ENCODE results near the gene SPIRE1. TPM values are rescaled to one million over a fixed set of nuclear protein-coding genes. Genes with fewer than 3 reads are reported as not detected.
"Not testable (repeated sequence)": the region's sequence is repeated elsewhere in the genome, so short reads cannot be mapped to it uniquely, and the experiment has no call there.

The SPIRE1 gene
- total and polyA plus RNA-seq, 2 experiments from 2014 or later = 10.7 to 28.6 TPM

- WGBS, 2 experiments (ENCODE audit: low coverage in 1 of 2, low lambda C conversion rate in 2 of 2, missing lambda C conversion rate in 2 of 2) = 22 to 25% methylated on average over 10 of the region's 10 CpGs
- Histone ChIP-seq H3K9ac (no peak overlapping the region), H3K4me3 (no peak overlapping the region), H4K20me1 (ENCODE audit: insufficient read depth) (no peaks in the 10 kb centered on the region), H3K27ac (peak overlapping the region; percentile 27; the same call in 1 of the 2 replicates), H3K27me3 (replicated peaks; ENCODE audit: insufficient read depth) (no peaks in the 10 kb centered on the region), H3F3A (ENCODE audit: insufficient read depth) (peaks cover 4% of the 10 kb centered on the region; the same call in 1 of the 2 replicates), H3K9me3 (ENCODE audit: low read depth) (no peaks in the 10 kb centered on the region), H2AFZ (peak overlapping the region; percentile 49), H3K4me2 (ENCODE audit: unreplicated experiment) (peak overlapping the region; percentile 49), H3K4me1 (ENCODE audit: insufficient read depth) (peaks cover 37% of the 10 kb centered on the region), H3K36me3 (ENCODE audit: low read depth) (no peaks in the 10 kb centered on the region), H3K9me2 (ENCODE audit: insufficient read depth) (no peaks in the 10 kb centered on the region; the same call in 1 of the 2 replicates), H3K79me2 (ENCODE audit: insufficient read depth) (peaks cover 100% of the 10 kb centered on the region)
- no peak for TF ChIP-seq EZH2 (IDR thresholded peaks at IDR 0.05; ENCODE audit: insufficient read depth, poor library complexity, severe bottlenecking)
- no peak for TF ChIP-seq EZH2phosphoT487 (IDR thresholded peaks at IDR 0.05; ENCODE audit: insufficient read depth, low read depth)
- in situ Hi-C loops (cut with MboI) = loop anchor here (10.0 kb wide), 1 partner anchor 111 kb away; no protein-coding TSS in a partner anchor
- peak; percentile 46 for DNase-seq
Observed at GRCh38 chr18:12645751-12646203, 12.1 kb downstream of the SPIRE1 start.

- TF ChIP-seq EZH2 (IDR thresholded peaks at IDR 0.05; ENCODE audit: insufficient read depth, poor library complexity, severe bottlenecking) (no peak), EZH2phosphoT487 (IDR thresholded peaks at IDR 0.05; ENCODE audit: insufficient read depth, low read depth) (no peak)
- Histone ChIP-seq H3K9me3 (ENCODE audit: low read depth) (no peaks in the 10 kb centered on the region), H3K36me3 (ENCODE audit: low read depth) (no peaks in the 10 kb centered on the region), H3K27me3 (replicated peaks; ENCODE audit: insufficient read depth) (no peaks in the 10 kb centered on the region), H3K4me3 (no peak overlapping the region), H3K4me1 (ENCODE audit: insufficient read depth) (peaks cover 42% of the 10 kb centered on the region), H3F3A (ENCODE audit: insufficient read depth) (peaks cover 9% of the 10 kb centered on the region; the same call in 1 of the 2 replicates), H2AFZ (peak overlapping the region; percentile 49), H3K27ac (peak overlapping the region; percentile 27; the same call in 1 of the 2 replicates), H3K4me2 (ENCODE audit: unreplicated experiment) (peak overlapping the region; percentile 49), H3K79me2 (ENCODE audit: insufficient read depth) (peaks cover 100% of the 10 kb centered on the region), H3K9ac (no peak overlapping the region), H3K9me2 (ENCODE audit: insufficient read depth) (no peaks in the 10 kb centered on the region; the same call in 1 of the 2 replicates), H4K20me1 (ENCODE audit: insufficient read depth) (no peaks in the 10 kb centered on the region)
- in situ Hi-C loops (cut with MboI) = loop anchor here (10.0 kb wide), 1 partner anchor 110 kb away; no protein-coding TSS in a partner anchor
- peak; percentile 10 for DNase-seq
Observed at GRCh38 chr18:12645254-12645653, 12.7 kb downstream of the SPIRE1 start.

GRCh38 chr18:12643756-12644155 lies 14.2 kb downstream of the SPIRE1 start:
- in situ Hi-C loops (cut with MboI) = loop anchor here (10.0 kb wide), 1 partner anchor 109 kb away; no protein-coding TSS in a partner anchor
- not testable (repeated sequence) for H4K20me1 ChIP-seq (ENCODE audit: insufficient read depth); H3K9me3 ChIP-seq (ENCODE audit: low read depth); H3K4me2 ChIP-seq (ENCODE audit: unreplicated experiment); H3K4me3 ChIP-seq; H3K27me3 ChIP-seq (replicated peaks; ENCODE audit: insufficient read depth); H3K9ac ChIP-seq; H3K36me3 ChIP-seq (ENCODE audit: low read depth); H3K9me2 ChIP-seq (ENCODE audit: insufficient read depth); H2AFZ ChIP-seq
- Histone ChIP-seq H3K79me2 (ENCODE audit: insufficient read depth) (peaks cover 99% of the 10 kb centered on the region), H3F3A (ENCODE audit: insufficient read depth) (peaks cover 15% of the 10 kb centered on the region; the same call in 1 of the 2 replicates), H3K4me1 (ENCODE audit: insufficient read depth) (peaks cover 48% of the 10 kb centered on the region), H3K27ac (peak overlapping the region; percentile 5; the same call in 1 of the 2 replicates)
- WGBS, 2 experiments (ENCODE audit: low coverage in 1 of 2, low lambda C conversion rate in 2 of 2, missing lambda C conversion rate in 2 of 2) = 97% methylated on average over 5 of the region's 5 CpGs
- peak; percentile 39 for DNase-seq

- peak overlapping the region; percentile 17; the same call in 1 of the 2 replicates for H3K4me3 ChIP-seq
- WGBS, 2 experiments (ENCODE audit: low coverage in 1 of 2, low lambda C conversion rate in 2 of 2, missing lambda C conversion rate in 2 of 2) = 90 to 92% methylated on average over 6 of the region's 6 CpGs
Observed at GRCh38 chr18:12640881-12641200, 17.1 kb downstream of the SPIRE1 start.

More at GRCh38 chr18:12640881-12641200, 17.1 kb downstream of the SPIRE1 start:
- H3F3A ChIP-seq (ENCODE audit: insufficient read depth) = peaks cover 41% of the 10 kb centered on the region
- no peak overlapping the region for H2AFZ ChIP-seq
- H3K9me3 ChIP-seq (ENCODE audit: low read depth) = no peaks in the 10 kb centered on the region
- no peaks in the 10 kb centered on the region for H3K36me3 ChIP-seq (ENCODE audit: low read depth)
- in situ Hi-C loops (cut with MboI) = loop anchor here (10.0 kb wide), 1 partner anchor 106 kb away; no protein-coding TSS in a partner anchor
- peak overlapping the region; percentile 77 for H3K27ac ChIP-seq
- no peak for TF ChIP-seq EZH2phosphoT487 (IDR thresholded peaks at IDR 0.05; ENCODE audit: insufficient read depth, low read depth)
- H4K20me1 ChIP-seq (ENCODE audit: insufficient read depth) = no peaks in the 10 kb centered on the region
- peak overlapping the region; percentile 77 for H3K4me2 ChIP-seq (ENCODE audit: unreplicated experiment)
- H3K27me3 ChIP-seq (replicated peaks; ENCODE audit: insufficient read depth) = no peaks in the 10 kb centered on the region
- peaks cover 88% of the 10 kb centered on the region for H3K79me2 ChIP-seq (ENCODE audit: insufficient read depth)
- DNase-seq = no peak
- no peaks in the 10 kb centered on the region; the same call in 1 of the 2 replicates for H3K9me2 ChIP-seq (ENCODE audit: insufficient read depth)
- peaks cover 70% of the 10 kb centered on the region for H3K4me1 ChIP-seq (ENCODE audit: insufficient read depth)
- H3K9ac ChIP-seq = peak overlapping the region; percentile 55

Data from GM23248 (cell line).